ENCODE results near the gene CCDC159. TPM values are rescaled to one million over a fixed set of nuclear protein-coding genes. Genes with fewer than 3 reads are reported as not detected.

CCDC159 gene
- polyA plus RNA-seq, 1 donor (not counting 4 experiments of a cell fraction or from before 2014, with no cell fraction given): 6.4 TPM

DNA sequence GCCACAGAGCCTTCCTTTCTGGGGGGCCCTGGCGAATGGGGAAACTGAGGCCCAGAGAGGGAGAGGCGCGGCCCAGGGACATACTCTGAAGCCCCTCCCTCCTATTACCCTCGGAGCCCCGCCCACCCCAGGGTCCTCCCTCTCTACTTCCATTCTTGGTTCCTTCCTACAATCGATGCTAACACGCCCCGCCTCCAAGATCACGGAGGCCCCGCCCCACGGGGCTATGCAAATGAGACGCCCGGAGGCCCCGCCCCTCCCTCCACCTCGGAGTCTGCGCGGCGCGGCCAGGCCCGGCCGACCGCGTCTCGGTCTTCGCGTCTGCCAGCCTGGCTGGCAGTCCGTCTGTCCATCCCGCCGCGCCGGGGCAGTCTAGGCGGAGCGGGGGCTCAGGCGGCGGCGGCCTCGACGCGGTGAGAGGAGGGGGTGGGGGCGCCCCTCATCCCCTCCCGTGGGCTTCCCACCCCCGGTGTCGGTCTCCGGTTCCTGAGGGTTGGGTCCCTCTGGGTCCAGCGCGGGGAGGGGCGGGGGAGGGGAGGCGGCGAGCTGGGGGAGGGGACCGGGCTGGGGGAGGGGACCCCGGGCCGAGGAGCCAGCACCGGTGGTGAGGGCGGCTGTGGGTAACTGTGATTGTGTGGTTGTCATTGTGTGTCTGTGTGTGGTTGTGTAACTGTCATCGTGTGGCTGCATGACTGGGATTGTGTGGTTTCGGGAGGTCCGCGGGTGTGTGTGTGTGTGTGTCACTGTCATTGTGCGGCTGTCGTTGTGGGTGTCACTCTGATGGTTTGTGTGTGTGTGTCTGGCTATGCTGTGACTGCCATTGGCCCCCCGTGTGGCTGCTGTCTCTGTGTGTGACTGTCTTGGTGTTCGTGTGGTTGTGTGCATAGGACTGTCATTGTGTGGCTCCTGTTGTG is 9.1 kb downstream of the CCDC159 start, which contains the start of gene PLPPR2:
Gene PLPPR2, plus strand, starts transcription at position 273 of the 914 bp plus-strand sequence. CDS start 2,242 bp downstream, outside the sequence.
- Histone ChIP-seq H3K79me2 (ENCODE audit: control insufficient read depth, insufficient read depth, low read length) (no peaks in the 10 kb centered on the region), H3K27ac (ENCODE audit: control insufficient read depth, insufficient read depth, low read length) (no peak within 1 kb of the TSS), H3K4me3 (ENCODE audit: control insufficient read depth in 2 of 3, extremely low read depth in 1 of 3, insufficient read depth in 2 of 3, low read depth in 1 of 3, low read length in 3 of 3) (peak within 1 kb of the TSS; percentile 51 to 71 (median 62)), H3K9me1 (ENCODE audit: control insufficient read depth, extremely low read depth, insufficient read depth, low read length) (peaks cover 2% of the 10 kb centered on the region), H2AFZ (ENCODE audit: control insufficient read depth, low read length) (peak within 1 kb of the TSS; percentile 43), H3K27me3 (ENCODE audit: control insufficient read depth, extremely low read depth, insufficient read depth, low read length) (no peaks in the 10 kb centered on the region), H3K9ac (ENCODE audit: control insufficient read depth, extremely low read depth, insufficient read depth, low read length) (peak within 1 kb of the TSS; percentile 33), H3K36me3 (ENCODE audit: control insufficient read depth in 2 of 2, extremely low read depth in 1 of 2, insufficient read depth in 2 of 2, low read length in 2 of 2) (no peaks in the 10 kb centered on the region), H3K9me3 (ENCODE audit: control insufficient read depth, low read depth, low read length) (no peaks in the 10 kb centered on the region), H3K4me2 (ENCODE audit: control insufficient read depth, extremely low read depth, insufficient read depth, low read depth, low read length) (peak within 1 kb of the TSS; percentile 89), H4K20me1 (ENCODE audit: control insufficient read depth, extremely low read depth, insufficient read depth, low read length) (no peaks in the 10 kb centered on the region), H3K4me1 (ENCODE audit: control insufficient read depth, extremely low read depth, insufficient read depth, low read length) (peaks cover 12% of the 10 kb centered on the region)
- FAIRE-seq (peak; percentile 73), DNase-seq (ENCODE audit: low read depth, low spot score) (no peak)
- dilution Hi-C loops (cut with MboI; ENCODE audit: extremely low pct_ligation_motif_present, low sequenced_read_pairs): no loop called here
- TF ChIP-seq EZH2 (IDR thresholded peaks at IDR 0.05; ENCODE audit: low read length): no peak
- TF ChIP-seq, protein P1, sequence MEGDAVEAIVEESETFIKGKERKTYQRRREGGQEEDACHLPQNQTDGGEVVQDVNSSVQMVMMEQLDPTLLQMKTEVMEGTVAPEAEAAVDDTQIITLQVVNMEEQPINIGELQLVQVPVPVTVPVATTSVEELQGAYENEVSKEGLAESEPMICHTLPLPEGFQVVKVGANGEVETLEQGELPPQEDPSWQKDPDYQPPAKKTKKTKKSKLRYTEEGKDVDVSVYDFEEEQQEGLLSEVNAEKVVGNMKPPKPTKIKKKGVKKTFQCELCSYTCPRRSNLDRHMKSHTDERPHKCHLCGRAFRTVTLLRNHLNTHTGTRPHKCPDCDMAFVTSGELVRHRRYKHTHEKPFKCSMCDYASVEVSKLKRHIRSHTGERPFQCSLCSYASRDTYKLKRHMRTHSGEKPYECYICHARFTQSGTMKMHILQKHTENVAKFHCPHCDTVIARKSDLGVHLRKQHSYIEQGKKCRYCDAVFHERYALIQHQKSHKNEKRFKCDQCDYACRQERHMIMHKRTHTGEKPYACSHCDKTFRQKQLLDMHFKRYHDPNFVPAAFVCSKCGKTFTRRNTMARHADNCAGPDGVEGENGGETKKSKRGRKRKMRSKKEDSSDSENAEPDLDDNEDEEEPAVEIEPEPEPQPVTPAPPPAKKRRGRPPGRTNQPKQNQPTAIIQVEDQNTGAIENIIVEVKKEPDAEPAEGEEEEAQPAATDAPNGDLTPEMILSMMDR (optimal IDR thresholded peaks at IDR 0.05 in 1 of 3, IDR thresholded peaks at IDR 0.05 in 1 of 3, conservative IDR thresholded peaks at IDR 0.05 in 1 of 3; ENCODE audit: extremely low read depth in 1 of 3, insufficient read depth in 2 of 3, low read length in 3 of 3): no peak

DNA sequence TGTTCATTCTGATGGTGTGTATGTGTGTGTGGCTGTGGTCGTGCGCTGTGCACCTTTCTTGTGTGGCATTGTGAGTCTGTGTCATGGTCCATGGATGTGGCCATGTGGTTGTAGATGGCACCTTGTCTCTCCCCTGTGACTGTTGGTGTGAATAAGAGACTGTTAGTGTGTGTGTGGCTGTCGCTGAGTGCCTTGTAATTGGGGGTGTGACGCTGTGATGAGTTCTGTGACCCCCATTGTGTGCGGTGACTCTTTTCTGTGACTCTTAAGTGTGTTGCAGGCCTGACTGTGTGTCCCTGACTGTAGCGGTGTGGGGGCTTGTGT is 9.7 kb downstream of the CCDC159 start:
- Histone ChIP-seq H3K27ac (ENCODE audit: control insufficient read depth, insufficient read depth, low read length) (no peak overlapping the region), H3K36me3 (ENCODE audit: control insufficient read depth in 2 of 2, extremely low read depth in 1 of 2, insufficient read depth in 2 of 2, low read length in 2 of 2) (no peaks in the 10 kb centered on the region), H3K4me1 (ENCODE audit: control insufficient read depth, extremely low read depth, insufficient read depth, low read length) (peaks cover 12% of the 10 kb centered on the region), H3K79me2 (ENCODE audit: control insufficient read depth, insufficient read depth, low read length) (no peaks in the 10 kb centered on the region), H3K9me1 (ENCODE audit: control insufficient read depth, extremely low read depth, insufficient read depth, low read length) (peaks cover 2% of the 10 kb centered on the region), H3K27me3 (ENCODE audit: control insufficient read depth, extremely low read depth, insufficient read depth, low read length) (no peaks in the 10 kb centered on the region), H2AFZ (ENCODE audit: control insufficient read depth, low read length) (no peak overlapping the region), H3K4me3 (ENCODE audit: control insufficient read depth in 2 of 3, extremely low read depth in 1 of 3, insufficient read depth in 2 of 3, low read depth in 1 of 3, low read length in 3 of 3) (peak overlapping the region; percentile 51 to 71 (median 62)), H3K9me3 (ENCODE audit: control insufficient read depth, low read depth, low read length) (no peaks in the 10 kb centered on the region), H3K9ac (ENCODE audit: control insufficient read depth, extremely low read depth, insufficient read depth, low read length) (peak overlapping the region; percentile 33), H4K20me1 (ENCODE audit: control insufficient read depth, extremely low read depth, insufficient read depth, low read length) (no peaks in the 10 kb centered on the region), H3K4me2 (ENCODE audit: control insufficient read depth, extremely low read depth, insufficient read depth, low read depth, low read length) (peak overlapping the region; percentile 89)
- dilution Hi-C loops (cut with MboI; ENCODE audit: extremely low pct_ligation_motif_present, low sequenced_read_pairs): no loop called here
- no peak for TF ChIP-seq EZH2 (IDR thresholded peaks at IDR 0.05; ENCODE audit: low read length)
- TF ChIP-seq, protein P1 (optimal IDR thresholded peaks at IDR 0.05 in 1 of 3, IDR thresholded peaks at IDR 0.05 in 1 of 3, conservative IDR thresholded peaks at IDR 0.05 in 1 of 3; ENCODE audit: extremely low read depth in 1 of 3, insufficient read depth in 2 of 3, low read length in 3 of 3): no peak
- FAIRE-seq: no peak
- no peak for DNase-seq (ENCODE audit: low read depth, low spot score)

All from keratinocyte (primary cell).